Prostate gland (tissue), 2 donors: ENCODE results near the gene SYCE3. TPM values are rescaled to one million over a fixed set of nuclear protein-coding genes. Genes with fewer than 3 reads are reported as not detected.
A peak's percentile ranks its signal among the peaks of the same experiment; 100 is the strongest.

Experiments
- DNase-seq: peaks from one replicate; pipeline ENCODE4 v3.0.0-alpha.2; 2019; ENCODE audit warnings: low spot score
- H3K27ac ChIP-seq, 2 donors: fragments of 200-600 bp; sonication (generic); 2 replicates each; pipeline ENCODE4 v1.5.1; 2017 to 2019
- H3K27me3 ChIP-seq: fragments of 200-600 bp; sonication (generic); replicated peaks from 2 replicates; pipeline ENCODE4 v1.5.1; 2019; ENCODE audit not compliant: insufficient read depth
- H3K36me3 ChIP-seq, 2 donors: fragments of 200-600 bp; sonication (generic); 1 replicate in 1 of 2; 2 replicates in 1 of 2; pipeline versions ENCODE4 v1.5.1 to v1.8.1; 2017 to 2019
- H3K4me1 ChIP-seq: fragments of 200-600 bp; sonication (generic); replicated peaks from 2 replicates; pipeline ENCODE4 v1.5.1; 2019
- H3K4me3 ChIP-seq, 2 donors: fragments of 200-600 bp; sonication (generic); 2 replicates each; pipeline ENCODE4 v1.5.1; 2017 to 2019
- H3K9me3 ChIP-seq: fragments of 200-600 bp; sonication (generic); 2 replicates; pipeline ENCODE4 v1.5.1; 2017
- POLR2A ChIP-seq: fragments of 450-650 bp; IDR thresholded peaks from one replicate; pipeline ENCODE4 v1.6.1; 2016; ENCODE audit warnings: antibody characterized with exemption, mild to moderate bottlenecking
- POLR2AphosphoS5 ChIP-seq: sonication (generic); formaldehyde crosslinking; IDR thresholded peaks from one replicate; pipeline ENCODE4 v1.6.1; 2017; ENCODE audit warnings: antibody characterized with exemption
- WGBS: methylation state at CpG from one replicate; pipeline ENCODE4 v1.1.5; 2018; 5-methylcytosine and 5-hydroxymethylcytosine counted together
- intact Hi-C: fragments of 100-400 bp; cut with DNase I; formaldehyde crosslinking; loops from one replicate; pipeline ENCODE4 v1.14.2; 2022
- total RNA-seq, 2 donors: library from RNA; depleted of rRNA; stranded (reverse); fragments of >200 nt; gene quantifications; one replicate each; pipeline ENCODE4 v1.1.0, GENCODE V29; 2016
- TF ChIP-seq, protein P1 (sequence below), 4 experiments: fragments of 200-600 bp in 2 of 4; fragments of 450-650 bp in 2 of 4; sonication (generic) in 2 of 4; IDR thresholded peaks; 1 replicate in 3 of 4; 2 replicates in 1 of 4; pipeline ENCODE4 v1.5.1; 2016 to 2019; ENCODE audit warnings: antibody characterized with exemption in 4 of 4, mild to moderate bottlenecking in 2 of 4, moderate library complexity in 2 of 4

Gene SYCE3
- total RNA-seq, 2 donors from 2014 or later: 10.2 TPM; not detected in 1

GRCh38 chr22:50600967-50601668 is 38.4 kb upstream of the SYCE3 start:
- DNase-seq: no peak
- Histone ChIP-seq H3K4me3 (peak overlapping the region; percentile 35 to 48), H3K9me3 (no peaks in the 10 kb centered on the region), H3K4me1 (no peaks in the 10 kb centered on the region), H3K36me3 (no peaks in the 10 kb centered on the region), H3K27ac (no peak overlapping the region), H3K27me3 (no peaks in the 10 kb centered on the region)
- 12% methylated on average over 45 of the region's 52 CpGs for WGBS
- intact Hi-C loops: no loop called here
- TF ChIP-seq POLR2AphosphoS5: no peak
- TF ChIP-seq POLR2A: no peak
- TF ChIP-seq, protein P1, sequence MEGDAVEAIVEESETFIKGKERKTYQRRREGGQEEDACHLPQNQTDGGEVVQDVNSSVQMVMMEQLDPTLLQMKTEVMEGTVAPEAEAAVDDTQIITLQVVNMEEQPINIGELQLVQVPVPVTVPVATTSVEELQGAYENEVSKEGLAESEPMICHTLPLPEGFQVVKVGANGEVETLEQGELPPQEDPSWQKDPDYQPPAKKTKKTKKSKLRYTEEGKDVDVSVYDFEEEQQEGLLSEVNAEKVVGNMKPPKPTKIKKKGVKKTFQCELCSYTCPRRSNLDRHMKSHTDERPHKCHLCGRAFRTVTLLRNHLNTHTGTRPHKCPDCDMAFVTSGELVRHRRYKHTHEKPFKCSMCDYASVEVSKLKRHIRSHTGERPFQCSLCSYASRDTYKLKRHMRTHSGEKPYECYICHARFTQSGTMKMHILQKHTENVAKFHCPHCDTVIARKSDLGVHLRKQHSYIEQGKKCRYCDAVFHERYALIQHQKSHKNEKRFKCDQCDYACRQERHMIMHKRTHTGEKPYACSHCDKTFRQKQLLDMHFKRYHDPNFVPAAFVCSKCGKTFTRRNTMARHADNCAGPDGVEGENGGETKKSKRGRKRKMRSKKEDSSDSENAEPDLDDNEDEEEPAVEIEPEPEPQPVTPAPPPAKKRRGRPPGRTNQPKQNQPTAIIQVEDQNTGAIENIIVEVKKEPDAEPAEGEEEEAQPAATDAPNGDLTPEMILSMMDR (IDR thresholded peaks at IDR 0.05): no peak

DNA sequence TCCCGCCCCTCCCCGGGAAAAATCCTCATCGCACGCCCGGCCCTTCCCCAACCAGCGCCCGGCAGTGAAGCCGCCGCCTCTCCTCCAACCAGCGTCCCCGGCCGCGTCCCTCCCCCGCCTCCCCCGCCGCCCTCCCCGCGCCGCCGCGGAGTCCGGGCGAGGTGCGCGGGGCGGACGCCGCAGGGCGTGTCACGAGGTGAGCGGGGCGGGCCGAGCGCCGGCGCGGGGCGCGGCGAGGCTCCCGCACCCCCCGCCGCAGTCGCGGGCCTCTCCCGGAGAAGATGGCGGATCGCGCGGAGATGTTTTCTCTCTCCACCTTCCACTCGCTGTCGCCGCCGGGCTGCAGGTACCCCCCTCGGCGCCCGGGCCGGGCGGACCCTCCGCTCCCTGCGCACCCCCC is 37.8 kb upstream of the SYCE3 start, which contains the start of gene MAPK8IP2:
MAPK8IP2 (plus strand) TSS at position 256 of the 400 bp plus-strand sequence; CDS start at position 282, 26 bp downstream.
- Histone ChIP-seq H3K27ac (no peak within 1 kb of the TSS), H3K9me3 (no peaks in the 10 kb centered on the region), H3K27me3 (no peaks in the 10 kb centered on the region), H3K4me3 (peak within 1 kb of the TSS; percentile 35 to 48), H3K36me3 (no peaks in the 10 kb centered on the region), H3K4me1 (no peaks in the 10 kb centered on the region)
- intact Hi-C loops: no loop called here
- TF ChIP-seq, protein P1 (IDR thresholded peaks at IDR 0.05): no peak
- TF ChIP-seq POLR2A (no peak), POLR2AphosphoS5 (no peak)
- no peak for DNase-seq
- WGBS: 1% methylated on average over 34 of the region's 61 CpGs

DNA sequence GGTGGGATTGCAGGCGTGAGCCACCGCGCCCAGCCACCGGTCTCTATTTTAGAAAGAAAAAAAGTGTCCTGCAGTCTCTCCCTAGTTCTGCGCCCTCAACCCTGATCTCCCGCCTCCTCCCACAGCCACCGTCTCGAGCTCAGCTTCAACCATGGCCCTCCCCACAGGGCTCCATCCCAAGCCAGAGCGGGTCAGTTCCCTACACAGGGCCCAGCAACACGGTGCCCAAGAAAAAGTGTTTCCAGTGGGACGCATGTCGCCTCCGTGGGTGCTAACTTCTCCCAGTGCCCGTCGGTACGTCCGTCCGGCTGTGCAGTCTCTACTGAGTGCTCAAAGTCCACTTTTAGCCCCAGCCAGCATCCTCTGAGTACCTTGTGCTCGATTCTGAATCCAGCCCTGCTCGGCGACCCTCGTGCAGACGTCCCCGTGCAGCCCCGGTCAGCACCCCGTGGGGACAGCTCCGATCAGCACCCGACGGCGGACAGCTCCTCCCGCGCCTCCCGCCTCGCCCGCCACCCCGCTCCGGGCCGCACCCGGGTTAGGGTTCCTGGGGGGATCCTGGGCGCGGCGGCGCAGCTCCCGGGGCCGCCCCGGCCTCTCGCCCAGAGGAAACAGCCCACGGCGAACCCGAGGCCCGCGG is 37.2 kb upstream of the SYCE3 start:
- peak overlapping the region; percentile 35 to 48 for H3K4me3 ChIP-seq
- no peaks in the 10 kb centered on the region for H3K4me1 ChIP-seq
- intact Hi-C loops: no loop called here
- WGBS: 18% methylated on average over 43 of the region's 52 CpGs
- H3K27me3 ChIP-seq: no peaks in the 10 kb centered on the region
- H3K27ac ChIP-seq: no peak overlapping the region
- H3K9me3 ChIP-seq: no peaks in the 10 kb centered on the region
- TF ChIP-seq, protein P1 (IDR thresholded peaks at IDR 0.05): no peak
- TF ChIP-seq POLR2AphosphoS5: no peak
- TF ChIP-seq POLR2A: no peak
- no peak for DNase-seq
- H3K36me3 ChIP-seq: no peaks in the 10 kb centered on the region

- H3K27ac ChIP-seq: no peak overlapping the region
- H3K4me1 ChIP-seq: no peaks in the 10 kb centered on the region
- intact Hi-C loops: no loop called here
- no peaks in the 10 kb centered on the region for H3K9me3 ChIP-seq
- DNase-seq: no peak
- H3K36me3 ChIP-seq: no peaks in the 10 kb centered on the region
- TF ChIP-seq POLR2A (no peak), POLR2AphosphoS5 (no peak)
- TF ChIP-seq, protein P1 (IDR thresholded peaks at IDR 0.05): no peak
- WGBS: 88% methylated on average over 5 of the region's 5 CpGs
- H3K4me3 ChIP-seq: no peak overlapping the region
- H3K27me3 ChIP-seq: no peaks in the 10 kb centered on the region
These were observed 34.4 kb upstream of the SYCE3 start for GRCh38 chr22:50597097-50597496.

DNA sequence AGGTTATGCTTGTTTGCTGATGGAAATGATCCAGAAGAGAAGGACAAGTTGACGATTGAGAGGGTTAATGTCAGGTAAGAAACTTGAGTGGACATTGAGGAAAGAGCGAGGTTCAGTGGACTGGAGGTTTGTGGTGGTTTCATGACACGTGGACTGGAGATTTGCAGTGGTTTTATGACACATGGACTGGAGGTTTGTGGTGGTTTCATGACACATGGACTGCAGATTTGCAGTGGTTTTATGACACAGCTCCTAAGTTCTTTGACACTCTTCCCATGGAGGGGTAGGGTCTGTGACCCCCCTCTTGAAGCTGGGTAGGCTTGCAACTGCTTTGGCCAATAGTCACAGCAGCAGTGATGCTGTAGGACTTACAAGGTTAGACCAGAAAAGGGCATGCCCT is 32.5 kb upstream of the SYCE3 start:
- Histone ChIP-seq H3K9me3 (no peaks in the 10 kb centered on the region), H3K4me3 (no peak overlapping the region), H3K4me1 (no peaks in the 10 kb centered on the region), H3K36me3 (no peaks in the 10 kb centered on the region), H3K27ac (no peak overlapping the region), H3K27me3 (no peaks in the 10 kb centered on the region)
- intact Hi-C loops: no loop called here
- WGBS: 91% methylated on average over 3 of the region's 3 CpGs
- no peak for DNase-seq
- TF ChIP-seq, protein P1 (IDR thresholded peaks at IDR 0.05): no peak
- TF ChIP-seq POLR2AphosphoS5 (no peak), POLR2A (no peak)
